ENCODE results near the gene RERE.

GRCh38 chr1:8424539-8425116, 392.8 kb downstream of the RERE start:
- TF ChIP-seq CTCF (conservative IDR thresholded peaks at IDR 0.05; ENCODE audit: low read depth in 2 of 2), result no peak
- TF ChIP-seq REST (IDR thresholded peaks at IDR 0.05; ENCODE audit: unreplicated experiment), result no peak
- TF ChIP-seq POLR2AphosphoS5 (IDR thresholded peaks at IDR 0.05; ENCODE audit: low read depth), result no peak
- TF ChIP-seq CREB1 (CRISPR knock-in tag; IDR thresholded peaks at IDR 0.05; ENCODE audit: low read depth), result no peak
- no peak for TF ChIP-seq ZNF331 (CRISPR knock-in tag; IDR thresholded peaks at IDR 0.05; ENCODE audit: low read depth)
- TF ChIP-seq EZH2phosphoT487 (IDR thresholded peaks at IDR 0.05; ENCODE audit: unreplicated experiment), result no peak
- TF ChIP-seq EZH2 (IDR thresholded peaks at IDR 0.05; ENCODE audit: low read depth, unreplicated experiment), result no peak
- TF ChIP-seq JUNB (IDR thresholded peaks at IDR 0.05; ENCODE audit: unreplicated experiment), result no peak
- TF ChIP-seq ZNF114 (CRISPR knock-in tag; IDR thresholded peaks at IDR 0.05), result no peak
